ENCODE data around the gene FAM20B. TPM values are rescaled to one million over a fixed set of nuclear protein-coding genes. Genes with fewer than 3 reads are reported as not detected.
A peak's percentile ranks its signal among the peaks of the same experiment; 100 is the strongest.
"Not testable (repeated sequence)": the region's sequence is repeated elsewhere in the genome, so short reads cannot be mapped to it uniquely, and the experiment has no call there.

The FAM20B gene
- total RNA-seq, 2 donors from 2014 or later: 37.8 to 39.0 TPM

GRCh38 chr1:178998295-178998694 lies 27.4 kb upstream of the FAM20B start:
- no peak for TF ChIP-seq CTCF (IDR thresholded peaks at IDR 0.05)
- Histone ChIP-seq H3K27ac (no peak overlapping the region), H3K4me3 (no peak overlapping the region), H3K27me3 (no peaks in the 10 kb centered on the region), H3K36me3 (no peaks in the 10 kb centered on the region), H3K4me1 (peaks cover 0 to 8% of the 10 kb centered on the region in 2 donors), H3K9me3 (peaks cover 0 to 18% of the 10 kb centered on the region in 2 donors)
- no peak for DNase-seq (ENCODE audit: low spot score)

- Histone ChIP-seq H3K4me1 (peaks cover 0 to 8% of the 10 kb centered on the region in 2 donors), H3K9me3 (peaks cover 0 to 15% of the 10 kb centered on the region in 2 donors), H3K27me3 (no peaks in the 10 kb centered on the region), H3K27ac (no peak overlapping the region), H3K4me3 (no peak overlapping the region), H3K36me3 (no peaks in the 10 kb centered on the region)
- no peak for TF ChIP-seq CTCF (IDR thresholded peaks at IDR 0.05)
- DNase-seq (ENCODE audit: low spot score): no peak
Measured at GRCh38 chr1:178999061-178999460, 26.6 kb upstream of the FAM20B start.

GRCh38 chr1:179001451-179001850 lies 24.2 kb upstream of the FAM20B start:
- peaks cover 0 to 8% of the 10 kb centered on the region in 2 donors for H3K4me1 ChIP-seq
- peaks cover 0 to 2% of the 10 kb centered on the region in 2 donors for H3K9me3 ChIP-seq
- no peak overlapping the region for H3K4me3 ChIP-seq
- no peaks in the 10 kb centered on the region for H3K36me3 ChIP-seq
- TF ChIP-seq CTCF (IDR thresholded peaks at IDR 0.05): no peak
- no peak for DNase-seq (ENCODE audit: low spot score)
- no peak overlapping the region for H3K27ac ChIP-seq
- H3K27me3 ChIP-seq: no peaks in the 10 kb centered on the region

GRCh38 chr1:179002064-179002463 lies 23.6 kb upstream of the FAM20B start:
- DNase-seq (ENCODE audit: low spot score): peak; percentile 42
- not testable (repeated sequence) for H3K36me3 ChIP-seq, H3K27me3 ChIP-seq, H3K27ac ChIP-seq, H3K9me3 ChIP-seq, H3K4me3 ChIP-seq, H3K4me1 ChIP-seq

- Histone ChIP-seq H3K9me3 (no peaks in the 10 kb centered on the region), H3K4me3 (no peak overlapping the region), H3K27me3 (no peaks in the 10 kb centered on the region), H3K4me1 (peaks cover 0 to 8% of the 10 kb centered on the region in 2 donors), H3K36me3 (no peaks in the 10 kb centered on the region), H3K27ac (no peak overlapping the region)
- peak; percentile 99 for TF ChIP-seq CTCF (IDR thresholded peaks at IDR 0.05)
- DNase-seq (ENCODE audit: low spot score): peak; percentile 83
Measured at GRCh38 chr1:179002552-179003345, 22.9 kb upstream of the FAM20B start.

GRCh38 chr1:179003512-179004066 lies 22.1 kb upstream of the FAM20B start:
- Histone ChIP-seq H3K27ac (no peak overlapping the region), H3K27me3 (no peaks in the 10 kb centered on the region), H3K36me3 (no peaks in the 10 kb centered on the region), H3K4me1 (peaks cover 0 to 8% of the 10 kb centered on the region in 2 donors), H3K4me3 (no peak overlapping the region), H3K9me3 (no peaks in the 10 kb centered on the region)
- no peak for TF ChIP-seq CTCF (IDR thresholded peaks at IDR 0.05)
- DNase-seq (ENCODE audit: low spot score): no peak

All from right atrium auricular region (tissue), 2 donors.